MM.1S (cell line): ENCODE measurements around the gene TMEM45A.

Experiments used
- EZH2 ChIP-seq: fragments of 300-600 bp; sonication (generic); optimal IDR thresholded peaks from 2 replicates; pipeline ENCODE3; 2017; ENCODE audit warnings: low read depth, mild to moderate bottlenecking, antibody characterized with exemption, low read length, mixed read lengths
- EZH2phosphoT487 ChIP-seq: fragments of 300-600 bp; sonication (generic); IDR thresholded peaks from 2 replicates; pipeline ENCODE4 v1.6.1; 2018; ENCODE audit warnings: antibody characterized with exemption, low read length
- TF ChIP-seq, protein P1 (sequence below): fragments of 300-600 bp; sonication (generic); IDR thresholded peaks from 2 replicates; pipeline ENCODE4 v1.5.1; 2016; ENCODE audit warnings: antibody characterized with exemption, low read length, mixed read lengths

DNA sequence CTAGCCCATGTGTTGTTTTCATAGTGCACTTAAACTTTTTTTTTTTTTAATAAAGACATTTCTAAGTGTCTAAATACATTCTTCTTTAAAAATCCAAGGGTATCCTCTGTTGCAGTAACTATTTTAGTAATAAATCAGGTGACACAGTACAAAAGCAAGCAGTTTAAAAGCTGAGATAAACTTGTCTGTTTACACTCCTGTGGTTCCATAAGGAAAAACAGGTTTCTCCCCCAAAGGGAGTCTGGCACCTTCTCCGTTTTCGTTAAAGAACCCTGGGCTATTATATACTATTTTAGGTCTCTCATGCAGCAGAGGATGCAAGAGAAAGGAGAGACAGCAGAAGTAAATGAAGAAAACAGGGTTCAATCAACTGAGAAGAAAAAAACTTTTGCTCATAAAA is 43.2 kb upstream of the TMEM45A start:
- TF ChIP-seq, protein P1, sequence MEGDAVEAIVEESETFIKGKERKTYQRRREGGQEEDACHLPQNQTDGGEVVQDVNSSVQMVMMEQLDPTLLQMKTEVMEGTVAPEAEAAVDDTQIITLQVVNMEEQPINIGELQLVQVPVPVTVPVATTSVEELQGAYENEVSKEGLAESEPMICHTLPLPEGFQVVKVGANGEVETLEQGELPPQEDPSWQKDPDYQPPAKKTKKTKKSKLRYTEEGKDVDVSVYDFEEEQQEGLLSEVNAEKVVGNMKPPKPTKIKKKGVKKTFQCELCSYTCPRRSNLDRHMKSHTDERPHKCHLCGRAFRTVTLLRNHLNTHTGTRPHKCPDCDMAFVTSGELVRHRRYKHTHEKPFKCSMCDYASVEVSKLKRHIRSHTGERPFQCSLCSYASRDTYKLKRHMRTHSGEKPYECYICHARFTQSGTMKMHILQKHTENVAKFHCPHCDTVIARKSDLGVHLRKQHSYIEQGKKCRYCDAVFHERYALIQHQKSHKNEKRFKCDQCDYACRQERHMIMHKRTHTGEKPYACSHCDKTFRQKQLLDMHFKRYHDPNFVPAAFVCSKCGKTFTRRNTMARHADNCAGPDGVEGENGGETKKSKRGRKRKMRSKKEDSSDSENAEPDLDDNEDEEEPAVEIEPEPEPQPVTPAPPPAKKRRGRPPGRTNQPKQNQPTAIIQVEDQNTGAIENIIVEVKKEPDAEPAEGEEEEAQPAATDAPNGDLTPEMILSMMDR = no peak
- TF ChIP-seq EZH2 (no peak), EZH2phosphoT487 (no peak)
